ENCODE data around the gene SLC9C2. TPM values are rescaled to one million over a fixed set of nuclear protein-coding genes. Genes with fewer than 3 reads are reported as not detected.

SLC9C2 gene, protein sequence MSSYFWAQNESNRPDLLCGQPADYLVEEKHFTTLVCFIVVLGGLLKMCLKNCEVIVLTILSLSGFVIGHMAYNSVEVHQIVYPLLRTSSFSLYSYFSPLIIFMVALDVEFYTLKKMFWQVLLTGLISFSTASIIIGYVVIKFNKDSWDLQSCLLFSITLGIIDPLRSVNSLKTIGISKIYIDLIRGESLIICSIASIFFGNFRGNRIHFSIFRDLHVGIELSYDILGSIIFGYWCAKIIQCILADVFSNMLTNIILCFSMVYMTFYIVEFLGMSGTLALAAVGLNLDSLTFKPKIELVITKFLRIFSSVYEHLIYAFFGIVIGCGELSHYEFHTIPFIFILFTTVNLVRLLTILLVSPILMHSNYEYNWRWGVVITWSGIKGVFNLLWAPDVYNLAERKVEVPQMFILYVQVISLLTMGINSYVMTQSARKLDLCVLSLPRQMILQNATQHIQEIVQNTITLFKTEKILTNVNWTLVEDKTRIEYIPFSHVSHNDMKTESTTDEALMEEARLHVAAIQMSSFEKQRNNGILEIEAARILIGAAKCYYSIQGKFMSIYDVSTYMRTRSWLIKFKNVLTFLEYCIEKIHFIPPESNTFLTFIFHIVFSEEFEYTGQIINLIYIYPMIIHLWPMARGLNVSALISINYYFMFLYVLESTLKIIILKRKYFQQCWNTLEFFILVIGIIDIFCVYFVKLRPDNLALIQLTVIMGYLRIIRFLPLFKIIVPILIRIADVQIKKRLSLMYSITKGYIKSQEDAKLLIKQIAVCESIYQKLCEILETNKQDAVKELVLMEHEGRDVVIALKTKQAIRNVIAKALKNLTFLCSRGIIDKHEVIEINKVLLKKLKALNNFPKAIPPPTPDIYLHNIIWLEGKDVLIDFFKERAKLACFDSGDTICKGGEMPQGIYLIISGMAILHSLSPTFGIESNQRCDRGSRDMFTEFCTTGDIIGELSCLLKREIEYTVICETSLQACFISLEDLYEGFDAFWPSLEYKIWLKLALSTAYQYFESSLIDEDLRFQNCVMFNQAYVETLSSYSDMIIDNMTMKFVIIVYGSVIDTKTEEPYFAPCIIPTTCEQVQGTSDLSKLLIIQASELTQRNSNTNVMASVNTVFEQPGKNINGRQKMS
- under 0.01 TPM in 1 of 2 replicates, not detected in the other for total RNA-seq

GRCh38 chr1:173603056-173603591, at the start of gene SLC9C2:
TSS of gene SLC9C2 (minus strand) at chr1:173603072. CDS start at chr1:173601776, 1,296 bp downstream.

GRCh38 chr1:173635116-173635515, 32.2 kb upstream of the SLC9C2 start, which contains the start of gene TEX50:
TSS of gene TEX50 (plus strand) at chr1:173635338. CDS start at chr1:173635522, 184 bp downstream.

GRCh38 chr1:173477286-173478093, 125.4 kb downstream of the SLC9C2 start, which contains the start of gene PRDX6:
TSS of gene PRDX6 (plus strand) at chr1:173477335. CDS start at chr1:173477398, 63 bp downstream.

Other genes with a start within 250 kb of the SLC9C2 start
- 228 and 256 TPM in 2 replicates for gene PRDX6, start 125.7 kb downstream of the SLC9C2 start, total RNA-seq
- gene TEX50, start 32.3 kb upstream of the SLC9C2 start, total RNA-seq, result not detected in 2 replicates
- gene ANKRD45, start 66.8 kb upstream of the SLC9C2 start, total RNA-seq, result 0.22 and 0.29 TPM in 2 replicates
- 23.2 and 30.6 TPM in 2 replicates for gene KLHL20, start 111.9 kb upstream of the SLC9C2 start, total RNA-seq
- gene DARS2, start 221.6 kb upstream of the SLC9C2 start, total RNA-seq, result 16.9 and 32.9 TPM in 2 replicates
- gene CENPL, start 221.8 kb upstream of the SLC9C2 start, total RNA-seq, result 3.1 and 28.8 TPM in 2 replicates